Tibial nerve (tissue), 4 donors: ENCODE measurements around the gene KLHL42.

ENCODE experiments used
- EP300 ChIP-seq, 2 donors: sonication (generic); formaldehyde crosslinking; IDR thresholded peaks; one replicate each; pipeline ENCODE4 v1.6.1; 2017; ENCODE audit warnings: antibody characterized with exemption in 2 of 2, mild to moderate bottlenecking in 1 of 2
- POLR2A ChIP-seq, 2 donors: fragments of 450-650 bp; IDR thresholded peaks; one replicate each; pipeline ENCODE4 v1.6.1; 2017; ENCODE audit warnings: antibody characterized with exemption in 2 of 2, mild to moderate bottlenecking in 2 of 2, moderate library complexity in 2 of 2
- TF ChIP-seq, protein P1 (sequence below), 5 experiments: fragments of 200-600 bp in 3 of 5; fragments of 450-650 bp in 2 of 5; sonication (generic) in 3 of 5; IDR thresholded peaks; one replicate each; pipeline ENCODE4 v1.5.1; 2016 to 2019; ENCODE audit warnings: antibody characterized with exemption in 5 of 5, mild to moderate bottlenecking in 3 of 5, moderate library complexity in 2 of 5

DNA sequence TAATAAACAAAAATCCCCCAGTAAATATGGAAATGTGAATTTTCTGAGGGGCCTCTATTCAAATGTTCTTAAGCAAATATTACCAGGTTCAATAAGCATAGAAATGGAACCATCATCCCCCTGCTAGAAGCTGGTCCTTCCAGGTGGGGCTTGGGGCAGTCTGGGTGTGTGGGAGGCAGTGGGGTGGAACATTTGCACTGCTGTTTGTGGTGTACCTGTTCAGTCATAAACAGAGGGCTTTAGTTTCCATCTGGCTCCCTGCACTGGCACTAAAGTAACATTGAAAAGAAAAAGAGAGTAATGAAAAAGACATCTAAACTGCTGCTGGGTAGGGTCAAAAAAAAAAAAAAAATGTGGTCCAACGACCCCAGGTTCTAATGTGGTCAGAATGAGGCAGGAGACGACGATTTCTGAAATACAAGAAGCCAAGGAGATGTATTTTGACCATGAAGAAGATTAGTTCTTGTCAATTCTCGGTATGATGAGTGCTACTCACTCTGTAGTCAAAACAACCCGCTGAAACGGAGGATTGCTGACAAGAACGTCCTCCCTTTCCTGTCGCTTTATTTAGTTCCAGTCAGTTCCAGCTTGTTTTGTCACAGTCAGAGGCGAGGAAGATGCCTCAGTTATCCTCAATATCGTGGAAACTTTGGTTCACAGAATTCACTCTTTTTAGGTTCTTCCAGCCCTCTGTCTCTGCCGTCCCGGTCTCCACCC, 44.3 kb downstream of the KLHL42 start:
- TF ChIP-seq POLR2A (IDR thresholded peaks at IDR 0.05) (no peak), EP300 (IDR thresholded peaks at IDR 0.05) (no peak)
- TF ChIP-seq, protein P1, sequence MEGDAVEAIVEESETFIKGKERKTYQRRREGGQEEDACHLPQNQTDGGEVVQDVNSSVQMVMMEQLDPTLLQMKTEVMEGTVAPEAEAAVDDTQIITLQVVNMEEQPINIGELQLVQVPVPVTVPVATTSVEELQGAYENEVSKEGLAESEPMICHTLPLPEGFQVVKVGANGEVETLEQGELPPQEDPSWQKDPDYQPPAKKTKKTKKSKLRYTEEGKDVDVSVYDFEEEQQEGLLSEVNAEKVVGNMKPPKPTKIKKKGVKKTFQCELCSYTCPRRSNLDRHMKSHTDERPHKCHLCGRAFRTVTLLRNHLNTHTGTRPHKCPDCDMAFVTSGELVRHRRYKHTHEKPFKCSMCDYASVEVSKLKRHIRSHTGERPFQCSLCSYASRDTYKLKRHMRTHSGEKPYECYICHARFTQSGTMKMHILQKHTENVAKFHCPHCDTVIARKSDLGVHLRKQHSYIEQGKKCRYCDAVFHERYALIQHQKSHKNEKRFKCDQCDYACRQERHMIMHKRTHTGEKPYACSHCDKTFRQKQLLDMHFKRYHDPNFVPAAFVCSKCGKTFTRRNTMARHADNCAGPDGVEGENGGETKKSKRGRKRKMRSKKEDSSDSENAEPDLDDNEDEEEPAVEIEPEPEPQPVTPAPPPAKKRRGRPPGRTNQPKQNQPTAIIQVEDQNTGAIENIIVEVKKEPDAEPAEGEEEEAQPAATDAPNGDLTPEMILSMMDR (IDR thresholded peaks at IDR 0.05) = no peak
